PFSK-1 (cell line): Measurements from ENCODE around the gene RBBP8.

Source experiments
- POLR2AphosphoS5 ChIP-seq: IDR thresholded peaks from 2 replicates; pipeline ENCODE4 v1.6.1; 2012; ENCODE audit warnings: low read depth, mild to moderate bottlenecking, control low read depth, low read length, moderate library complexity
- TAF1 ChIP-seq: IDR thresholded peaks from 2 replicates; pipeline ENCODE4 v1.6.1; 2012; ENCODE audit warnings: low read length, control low read depth, borderline replicate concordance; ENCODE audit not compliant: insufficient read depth

DNA sequence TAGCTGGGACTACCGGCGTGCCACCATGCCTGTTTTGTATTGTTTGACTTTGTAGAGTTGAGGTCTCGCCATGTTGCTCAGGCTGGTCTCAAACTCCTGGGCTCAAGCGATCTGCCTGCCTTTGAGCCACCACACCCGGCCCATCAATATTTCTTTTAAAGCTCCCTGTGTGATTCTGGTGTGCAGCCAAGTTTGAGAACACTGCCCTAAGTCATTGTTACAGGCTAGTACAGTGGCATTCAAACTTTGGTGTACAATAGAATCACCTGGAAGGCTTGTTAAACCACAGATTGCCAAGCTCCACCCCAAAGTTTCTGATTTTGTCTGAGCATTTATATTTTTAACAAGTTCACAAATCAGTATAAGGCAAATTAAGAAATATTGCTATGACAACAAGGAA, 99.9 kb downstream of the RBBP8 start:
- no peak for TF ChIP-seq POLR2AphosphoS5
- no peak for TF ChIP-seq TAF1
